Endothelial cell of umbilical vein (primary cell): ENCODE data around the gene TEAD3. TPM values are rescaled to one million over a fixed set of nuclear protein-coding genes. Genes with fewer than 3 reads are reported as not detected.

ENCODE experiments used
- BruUV-seq: library from RNA; stranded (reverse); fragments of 400-500 nt; replicated peaks from 2 replicates; lab custom pipeline; 2021; lab: Mats Ljungman, UMichigan
- CTCF ChIA-PET: fragments of 300-600, 350-600 bp; sonication (Branson Sonifier 250); formaldehyde crosslinking; loops from one replicate; lab custom pipeline; 2021; ENCODE audit warnings: antibody characterized with exemption, inconsistent platforms; lab: Charles Lee
- POLR2A ChIA-PET: fragments of 300-600, 350-600 bp; sonication (Branson Sonifier 250); formaldehyde crosslinking; loops from one replicate; lab custom pipeline; 2021; ENCODE audit warnings: antibody characterized with exemption, inconsistent platforms; lab: Charles Lee
- DNase-seq: peaks from one replicate; pipeline ENCODE4 v3.0.0-alpha.2; 2011; ENCODE audit warnings: low read depth, low spot score
- FAIRE-seq: peaks from 2 replicates; lab custom pipeline; 2011; peaks lifted over from hg19 to GRCh38; lab: Jason Lieb, UNC
- H2AFZ ChIP-seq: 2 replicates; pipeline ENCODE4 v1.6.0; 2012; ENCODE audit warnings: low read depth, low read length, control low read depth, inconsistent platforms
- H3K27ac ChIP-seq: 2 replicates; pipeline ENCODE4 v1.5.1; 2011; ENCODE audit warnings: low read depth, mild to moderate bottlenecking, control low read depth, low read length, moderate library complexity; ENCODE audit not compliant: insufficient read depth
- H3K27me3 ChIP-seq, 2 experiments: 2 replicates each; pipeline versions ENCODE4 v1.6.0 to v1.6.1; 2011; ENCODE audit warnings: low read length in 2 of 2, mixed read lengths in 1 of 2; ENCODE audit not compliant: control insufficient read depth in 2 of 2, insufficient read depth in 2 of 2
- H3K36me3 ChIP-seq, 2 experiments: 2 replicates in 1 of 2; 3 replicates in 1 of 2; pipeline ENCODE4 v1.5.1; 2011; ENCODE audit warnings: low read length in 2 of 2, mild to moderate bottlenecking in 1 of 2, moderate library complexity in 1 of 2; ENCODE audit not compliant: control insufficient read depth in 2 of 2, insufficient read depth in 2 of 2; ENCODE audit errors: extremely low read depth in 1 of 2
- H3K4me1 ChIP-seq: 3 replicates; pipeline ENCODE4 v1.5.1; 2011; ENCODE audit warnings: mild to moderate bottlenecking, low read length; ENCODE audit not compliant: control insufficient read depth, insufficient read depth; ENCODE audit errors: extremely low read depth
- H3K4me2 ChIP-seq: 2 replicates; pipeline ENCODE4 v1.6.1; 2011; ENCODE audit warnings: low read length, control low read depth, mixed read lengths; ENCODE audit not compliant: insufficient read depth
- H3K4me3 ChIP-seq, 3 experiments: fragments of 200-600 bp in 1 of 3; sonication (generic), shearing (Covaris generic) in 1 of 3; replicated peaks in 1 of 3; 2 replicates each; pipeline ENCODE4 v1.5.1; 2011 to 2016; ENCODE audit warnings: control low read depth in 3 of 3, low read length in 3 of 3, mild to moderate bottlenecking in 2 of 3, inconsistent platforms in 1 of 3, low read depth in 1 of 3, moderate library complexity in 1 of 3; ENCODE audit not compliant: insufficient read depth in 1 of 3
- H3K79me2 ChIP-seq: 2 replicates; pipeline ENCODE4 v1.6.0; 2012; ENCODE audit warnings: low read length, inconsistent platforms; ENCODE audit not compliant: control insufficient read depth, insufficient read depth
- H3K9ac ChIP-seq: replicated peaks from 2 replicates; pipeline ENCODE3; 2011; ENCODE audit warnings: low read length, control low read depth; ENCODE audit not compliant: insufficient read depth; ENCODE audit errors: extremely low read depth
- H3K9me1 ChIP-seq: replicated peaks from 3 replicates; pipeline ENCODE4 v1.6.0; 2011; ENCODE audit warnings: mild to moderate bottlenecking, low read length; ENCODE audit not compliant: control insufficient read depth, insufficient read depth; ENCODE audit errors: extremely low read depth
- H3K9me3 ChIP-seq: replicated peaks from 2 replicates; pipeline ENCODE4 v1.5.1; 2012; ENCODE audit warnings: low read length, inconsistent platforms; ENCODE audit not compliant: control insufficient read depth, insufficient read depth
- H4K20me1 ChIP-seq: replicated peaks from 2 replicates; pipeline ENCODE3; 2011; ENCODE audit warnings: mild to moderate bottlenecking, low read length; ENCODE audit not compliant: control insufficient read depth, insufficient read depth; ENCODE audit errors: extremely low read depth
- CTCF ChIP-seq, 2 donors: IDR thresholded peaks; 1 replicate in 1 of 2; 2 replicates in 1 of 2; pipeline ENCODE4 v1.5.1; 2011; ENCODE audit warnings: low read length in 2 of 2, mild to moderate bottlenecking in 2 of 2, moderate library complexity in 2 of 2, control low read depth in 1 of 2, inconsistent platforms in 1 of 2, low read depth in 1 of 2; ENCODE audit not compliant: insufficient read depth in 1 of 2; ENCODE audit errors: extremely low read depth in 1 of 2
- EZH2 ChIP-seq: IDR thresholded peaks from 2 replicates; pipeline ENCODE4 v1.6.1; 2012; ENCODE audit warnings: borderline replicate concordance, low read depth, mild to moderate bottlenecking, moderate library complexity, low read length, inconsistent platforms; ENCODE audit not compliant: severe bottlenecking
- FOS ChIP-seq: IDR thresholded peaks from 2 replicates; pipeline ENCODE4 v1.6.1; 2011; ENCODE audit warnings: mild to moderate bottlenecking, low read length, moderate library complexity, borderline replicate concordance; ENCODE audit not compliant: insufficient read depth
- GATA2 ChIP-seq: IDR thresholded peaks from 2 replicates; pipeline ENCODE4 v1.7.0; 2011; ENCODE audit warnings: low read depth, mild to moderate bottlenecking, moderate library complexity, mixed read lengths, low read length; ENCODE audit not compliant: insufficient read length, insufficient read depth
- JUN ChIP-seq: IDR thresholded peaks from 2 replicates; pipeline ENCODE4 v1.6.1; 2011; ENCODE audit warnings: borderline replicate concordance, low read depth; ENCODE audit not compliant: insufficient read length, insufficient read depth
- MAX ChIP-seq: IDR thresholded peaks from 2 replicates; pipeline ENCODE4 v1.6.1; 2011; ENCODE audit not compliant: insufficient read depth, insufficient read length
- MYC ChIP-seq: IDR thresholded peaks from one replicate; pipeline ENCODE4 v1.6.1; 2011; ENCODE audit warnings: mild to moderate bottlenecking, low read depth, low read length
- POLR2A ChIP-seq: IDR thresholded peaks from 2 replicates; pipeline ENCODE4 v1.6.1; 2012; ENCODE audit warnings: low read depth, mild to moderate bottlenecking, control low read depth, low read length
- POLR2AphosphoS5 ChIP-seq: IDR thresholded peaks from 2 replicates; pipeline ENCODE4 v1.6.1; 2012; ENCODE audit warnings: low read depth, mild to moderate bottlenecking, control low read depth, low read length, moderate library complexity; ENCODE audit not compliant: insufficient read depth
- dilution Hi-C: fragments of 300-500 bp; cut with MboI; formaldehyde crosslinking; loops from one replicate; pipeline ENCODE4 v1.15.0; 2019; ENCODE audit warnings: low sequenced_read_pairs; ENCODE audit not compliant: extremely low pct_ligation_motif_present
- intact Hi-C: fragments of 100-400 bp; cut with micrococcal nuclease; formaldehyde crosslinking; loops from one replicate; pipeline ENCODE4 v1.10.0; 2022
- polyA plus RNA-seq, 4 experiments: library from polyadenylated mRNA; depleted of rRNA in 3 of 4; stranded (reverse) in 3 of 4; unstranded in 1 of 4; fragments of >200 nt; gene quantifications; 2 replicates each; pipeline versions ENCODE4 v1.2.1 to v1.2.3, GENCODE V29; 2011 to 2012; ENCODE audit warnings: missing spikeins in 1 of 4
- total RNA-seq: library from RNA; stranded (reverse); gene quantifications from 2 replicates; pipeline ENCODE4 v1.2.3, GENCODE V29; 2021

TEAD3 gene
- total and polyA plus RNA-seq, 2 donors (not counting 3 experiments of a cell fraction or from before 2014, with no cell fraction given): 1.1 to 1.6 TPM

- DNase-seq: no peak
- BruUV-seq: no TSS peak
- CTCF ChIA-PET: no interaction called here
Observed at GRCh38 chr6:35500782-35501181, 3.9 kb upstream of the TEAD3 start.

More at GRCh38 chr6:35500782-35501181, 3.9 kb upstream of the TEAD3 start:
- no peaks in the 10 kb centered on the region for H3K79me2 ChIP-seq
- H4K20me1 ChIP-seq: no peaks in the 10 kb centered on the region
- TF ChIP-seq POLR2A: no peak
- no peak for TF ChIP-seq POLR2AphosphoS5
- TF ChIP-seq MYC: no peak
- no peak for TF ChIP-seq MAX
- no peak for TF ChIP-seq CTCF (IDR thresholded peaks at IDR 0.05; ENCODE audit: extremely low read depth in 1 of 2, insufficient read depth in 1 of 2, low read depth in 1 of 2, low read length in 2 of 2)
- no peak for TF ChIP-seq JUN
- TF ChIP-seq FOS: no peak
- no peak for TF ChIP-seq GATA2
- TF ChIP-seq EZH2: no peak
- no peaks in the 10 kb centered on the region for H3K9me1 ChIP-seq
- FAIRE-seq: no peak
- no peaks in the 10 kb centered on the region for H3K36me3 ChIP-seq
- H2AFZ ChIP-seq: no peak overlapping the region
- H3K4me1 ChIP-seq: peaks cover 4% of the 10 kb centered on the region
- POLR2A ChIA-PET: no interaction called here
- dilution Hi-C loops (no loop called here), intact Hi-C loops (no loop called here)
- peaks cover 1 to 14% of the 10 kb centered on the region in 2 experiments for H3K27me3 ChIP-seq
- no peak overlapping the region for H3K9ac ChIP-seq
- H3K9me3 ChIP-seq: no peaks in the 10 kb centered on the region
- H3K4me3 ChIP-seq: no peak overlapping the region
- no peak overlapping the region for H3K27ac ChIP-seq
- H3K4me2 ChIP-seq: no peak overlapping the region
